Astrocyte (in vitro differentiated cells and primary cell): ENCODE data around the gene RASGRP1.

Source experiments
- CTCF ChIP-seq: IDR thresholded peaks from 2 replicates; pipeline ENCODE4 v1.5.1; 2011; ENCODE audit warnings: low read depth, mild to moderate bottlenecking, inconsistent platforms, low read length, moderate library complexity; ENCODE audit not compliant: insufficient read depth
- EZH2 ChIP-seq: IDR thresholded peaks from 2 replicates; pipeline ENCODE4 v1.6.1; 2012; ENCODE audit warnings: mild to moderate bottlenecking, low read length, inconsistent platforms; ENCODE audit not compliant: insufficient read depth

GRCh38 chr15:38453971-38454695 is 110.5 kb downstream of the RASGRP1 start, which contains the start of gene FAM98B:
- TF ChIP-seq CTCF (no peak), EZH2 (no peak)
